Stimulated activated CD8-positive, alpha-beta memory T cell treated with anti-CD3 and anti-CD28 coated beads, Interleukin-12 subunit alpha, Interleukin-12 subunit beta, amount 100 ng/mL, for 1 hour (primary cell): ENCODE results near the gene LPIN1.
A peak's percentile ranks its signal among the peaks of the same experiment; 100 is the strongest.
"Not testable (repeated sequence)": the region's sequence is repeated elsewhere in the genome, so short reads cannot be mapped to it uniquely, and the experiment has no call there.

Experiments used
- DNase-seq: peaks from one replicate; pipeline ENCODE4 v3.0.0-alpha.2; 2020; ENCODE audit warnings: low read depth

Gene LPIN1

DNA sequence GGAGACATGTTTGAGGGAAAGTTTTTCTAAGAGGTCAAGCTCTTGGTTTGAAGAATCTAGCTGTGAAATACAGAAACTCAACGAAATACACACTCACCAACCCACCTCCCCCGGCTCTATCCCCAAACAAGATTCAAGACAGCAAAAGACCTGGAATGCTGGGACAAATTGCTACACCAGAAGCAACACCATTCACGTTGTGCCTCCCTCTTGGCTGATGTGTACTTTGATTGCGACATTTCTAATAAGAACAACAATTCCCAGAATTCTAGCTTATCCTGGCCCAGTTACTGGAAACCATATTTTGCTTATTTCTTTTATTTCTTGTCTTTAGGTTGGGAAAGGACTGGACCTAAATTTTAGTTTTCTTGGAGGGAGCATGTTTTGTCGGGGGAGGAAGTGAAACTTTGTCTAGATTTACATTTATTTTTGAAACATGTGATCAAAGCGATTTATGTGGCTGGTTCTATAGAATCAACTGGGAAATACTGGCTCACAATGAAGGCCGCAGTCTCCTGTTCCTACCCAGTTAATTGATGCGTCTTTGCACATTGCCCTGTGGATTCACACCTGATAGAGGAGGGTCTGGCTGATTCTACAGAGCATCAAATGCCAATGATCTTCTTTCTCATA, 29.6 kb upstream of the LPIN1 start:
- no peak for DNase-seq

DNA sequence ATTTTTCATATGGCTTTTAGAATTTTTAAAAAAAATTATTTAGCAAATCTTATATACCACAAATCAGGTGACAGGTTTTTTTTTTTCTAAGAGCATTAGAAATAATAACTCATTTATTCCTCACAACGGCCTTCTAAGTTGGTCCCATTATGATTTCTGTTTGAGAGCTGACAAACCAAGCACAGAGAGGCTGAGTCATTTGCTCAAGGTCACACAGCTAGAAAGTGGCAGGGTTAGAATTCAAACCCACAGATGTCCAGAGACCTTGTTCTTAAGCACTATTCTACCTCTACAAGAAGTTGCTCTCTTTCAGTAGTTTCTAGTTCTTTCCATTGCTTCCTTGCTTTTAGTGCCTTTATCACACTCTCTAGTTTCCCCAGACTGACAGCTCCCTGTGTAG, 28.8 kb upstream of the LPIN1 start:
- no peak for DNase-seq

DNA sequence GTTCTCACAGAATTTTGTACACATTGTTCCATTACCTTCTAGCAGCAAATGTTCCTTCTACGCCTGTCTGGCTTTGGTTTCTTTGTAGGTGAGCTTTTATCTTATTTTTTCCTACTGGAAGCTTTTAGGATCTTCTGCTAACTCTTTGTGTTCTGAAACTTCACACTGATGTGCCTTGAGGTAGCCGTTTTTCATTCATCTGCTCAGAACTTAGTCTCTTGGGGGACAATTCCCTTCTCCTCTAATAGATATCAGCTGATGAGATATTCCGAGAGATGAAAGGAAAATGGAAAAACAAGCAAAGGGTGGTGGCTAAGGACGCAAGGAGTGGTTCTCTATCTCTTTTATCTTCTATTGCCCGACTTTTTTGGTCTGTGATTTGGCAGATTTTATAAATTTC, 27.8 kb upstream of the LPIN1 start:
- no peak for DNase-seq

DNA sequence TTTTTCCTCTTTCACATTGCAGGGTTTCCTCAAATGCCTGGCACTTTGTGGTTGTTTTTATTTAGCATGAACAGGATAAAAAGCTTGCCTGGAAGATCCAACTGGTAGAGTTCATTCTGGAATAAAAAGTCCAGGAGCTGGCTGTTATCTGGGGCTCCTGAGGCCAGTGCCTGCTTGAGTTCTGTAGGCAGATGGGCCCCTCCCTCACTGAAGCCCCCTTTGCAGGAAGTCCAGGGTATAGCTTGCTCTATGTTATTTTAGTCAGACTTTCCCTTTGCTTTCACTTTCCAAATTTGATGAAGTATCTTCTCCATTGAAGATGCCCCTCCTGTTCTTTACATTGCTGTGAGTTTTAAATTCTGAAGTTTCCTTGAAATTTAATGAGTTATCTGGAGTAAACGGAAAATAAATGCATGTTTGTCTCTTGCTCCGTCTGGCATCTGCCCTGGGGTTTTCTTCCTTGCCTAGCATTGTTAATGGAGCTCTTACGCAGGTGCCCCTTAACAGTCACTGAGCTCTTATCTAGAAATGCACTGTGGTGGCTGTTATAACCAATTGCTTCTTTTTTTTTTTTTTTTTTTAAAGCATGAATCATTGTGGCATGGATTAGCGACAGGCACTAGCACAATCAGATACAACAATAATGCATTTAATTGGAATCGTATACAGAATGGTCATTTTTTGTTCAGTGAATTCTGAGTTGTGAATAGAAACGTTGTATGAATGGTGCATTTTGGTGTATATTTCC, 27.0 kb upstream of the LPIN1 start:
- DNase-seq: no peak

DNA sequence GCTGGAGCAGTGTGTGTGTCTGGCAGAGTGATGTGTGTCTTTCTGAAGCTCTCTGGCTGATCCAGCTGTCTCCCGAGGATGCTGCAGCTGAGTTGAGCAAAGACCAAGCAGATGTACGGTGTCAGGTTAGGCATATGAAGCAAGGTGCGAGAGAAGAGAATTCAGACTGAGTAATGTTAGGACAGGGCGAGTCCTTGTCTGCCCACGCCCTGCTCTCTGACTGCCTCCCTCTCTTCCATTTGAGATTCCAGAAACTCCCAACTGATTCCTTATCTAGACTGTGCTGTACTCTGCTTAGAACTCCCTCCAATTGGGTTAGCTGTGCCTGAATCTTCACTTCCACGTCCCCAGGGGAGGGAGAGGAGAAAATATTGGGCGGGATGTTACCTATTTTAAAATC, 25.7 kb upstream of the LPIN1 start:
- DNase-seq: no peak

DNA sequence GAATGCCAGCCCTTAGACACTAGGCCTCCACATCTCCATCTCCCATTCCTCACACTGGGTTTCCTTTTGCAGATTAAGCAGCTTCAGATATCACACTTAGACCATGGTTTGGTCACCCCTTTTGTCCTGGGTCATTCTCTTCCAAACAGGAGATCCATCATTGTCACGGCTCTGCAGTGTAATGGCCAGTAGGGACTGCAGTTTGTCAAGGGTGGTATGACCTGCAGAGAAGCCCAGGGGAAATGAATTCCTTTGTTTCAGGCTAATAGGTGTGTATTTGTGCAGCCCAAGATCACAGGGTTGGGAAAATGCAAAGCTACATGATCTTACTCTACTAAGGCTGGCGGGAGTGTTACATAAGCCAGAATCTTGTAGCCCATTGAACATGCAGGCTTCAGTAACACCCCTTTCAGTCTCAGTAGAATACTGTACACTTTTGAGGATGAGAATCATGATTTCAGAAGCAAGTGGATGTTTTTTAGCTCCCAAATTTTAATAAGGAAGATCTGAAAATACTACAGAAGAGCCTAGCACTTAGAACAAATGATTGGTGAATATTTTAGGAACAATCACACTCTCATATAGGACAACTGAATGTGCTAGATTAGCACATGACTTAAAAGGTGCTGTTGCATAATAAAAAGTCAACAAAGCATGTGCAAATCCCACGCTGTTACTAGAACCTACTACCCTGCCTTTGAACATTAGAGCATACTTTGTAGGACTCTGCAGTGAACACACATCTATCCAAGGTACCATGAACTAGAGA, 24.0 kb upstream of the LPIN1 start:
- no peak for DNase-seq

DNA sequence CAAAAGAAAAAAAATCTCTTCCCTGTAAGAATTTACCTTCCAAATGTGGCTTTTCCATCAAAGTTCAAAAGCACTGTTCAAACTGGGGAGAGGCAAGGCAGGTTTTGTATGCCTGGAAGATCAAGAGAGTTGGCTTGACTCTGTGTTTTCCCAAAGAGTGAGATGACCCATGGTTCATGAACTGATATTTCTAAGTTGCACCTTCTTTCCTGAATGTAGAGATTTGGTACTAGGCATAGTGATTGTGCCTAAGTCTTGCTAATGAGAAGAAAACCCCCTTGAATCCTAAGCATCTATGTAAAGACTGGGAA, 23.4 kb upstream of the LPIN1 start:
- DNase-seq: no peak

DNA sequence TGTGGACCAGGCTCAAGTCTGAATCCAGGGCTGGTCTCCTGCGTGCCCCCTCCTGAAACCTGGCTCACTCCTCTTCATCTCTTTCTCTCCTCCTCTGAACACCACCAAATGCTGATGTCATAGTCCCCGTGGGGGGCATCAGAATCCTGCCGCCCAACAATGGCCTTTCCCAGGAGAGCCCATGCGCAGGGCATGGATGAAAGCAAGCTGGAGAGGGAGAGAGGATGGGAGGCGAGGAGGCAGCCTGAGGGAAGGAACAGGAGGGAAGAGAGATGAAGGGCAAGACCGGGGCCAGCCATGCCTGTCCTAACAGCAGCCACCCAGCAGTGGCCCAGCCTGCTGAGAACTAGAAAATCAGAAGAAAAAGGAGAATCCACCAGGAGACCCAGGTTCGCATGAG, 22.3 kb upstream of the LPIN1 start:
- no peak for DNase-seq

DNA sequence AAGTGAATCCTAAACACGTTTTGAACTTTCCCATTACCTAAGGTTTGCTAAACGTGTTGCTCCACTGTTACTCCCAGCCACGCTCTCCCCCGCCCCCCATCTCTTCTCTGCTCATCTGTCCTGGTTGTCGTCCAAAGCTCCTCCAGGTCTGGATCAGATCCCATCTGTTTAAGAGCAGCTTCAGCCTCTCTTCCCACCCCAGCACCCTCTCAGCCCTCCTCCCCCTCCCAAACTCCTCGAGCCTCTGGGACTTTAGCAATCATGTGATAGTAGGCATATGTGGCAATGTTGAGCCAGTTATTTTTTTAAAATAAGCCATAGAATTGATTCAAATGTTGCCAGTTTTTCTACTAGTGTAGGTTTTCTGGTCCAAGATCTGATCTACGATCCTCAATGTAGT, 20.0 kb upstream of the LPIN1 start:
- DNase-seq: no peak

DNA sequence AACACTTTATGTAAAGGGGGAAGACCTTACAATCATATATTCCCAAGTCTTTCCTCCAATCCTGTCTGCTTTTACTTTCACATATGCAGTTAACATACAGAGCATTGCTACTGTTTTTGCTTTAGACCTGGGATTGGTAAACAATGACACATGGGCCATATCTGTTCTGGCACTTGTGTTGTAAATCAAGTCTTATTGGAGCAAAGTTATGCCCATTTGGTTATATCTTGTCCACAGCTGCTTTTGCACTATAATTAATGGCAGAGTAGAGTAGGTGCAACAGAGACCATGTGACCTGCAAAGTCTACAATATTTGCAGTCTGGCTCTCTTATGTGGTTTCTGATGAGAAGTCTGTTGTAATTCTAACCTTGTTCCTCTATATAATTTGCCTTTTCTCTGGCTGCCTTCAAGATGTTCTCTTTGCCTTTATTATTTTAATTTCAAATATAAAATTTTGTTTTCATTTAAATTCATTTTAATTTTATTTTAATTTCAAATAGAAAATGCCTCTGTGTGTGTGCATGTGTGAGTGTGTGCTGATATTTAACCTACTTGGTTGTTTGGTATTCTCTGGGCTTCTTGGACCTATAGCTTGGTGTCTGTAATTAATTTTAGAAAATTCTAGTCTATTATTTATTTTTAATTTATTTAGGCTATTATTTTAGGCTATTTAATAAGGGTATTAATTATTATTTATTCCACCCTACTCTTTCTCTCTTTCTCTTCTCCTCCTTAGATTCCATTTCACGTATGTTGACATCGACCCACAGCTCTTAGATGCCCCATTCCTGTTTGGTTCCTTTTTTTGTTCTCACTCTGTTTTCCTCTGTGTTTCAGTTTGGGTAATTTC, 16.8 kb upstream of the LPIN1 start:
- DNase-seq: no peak

DNA sequence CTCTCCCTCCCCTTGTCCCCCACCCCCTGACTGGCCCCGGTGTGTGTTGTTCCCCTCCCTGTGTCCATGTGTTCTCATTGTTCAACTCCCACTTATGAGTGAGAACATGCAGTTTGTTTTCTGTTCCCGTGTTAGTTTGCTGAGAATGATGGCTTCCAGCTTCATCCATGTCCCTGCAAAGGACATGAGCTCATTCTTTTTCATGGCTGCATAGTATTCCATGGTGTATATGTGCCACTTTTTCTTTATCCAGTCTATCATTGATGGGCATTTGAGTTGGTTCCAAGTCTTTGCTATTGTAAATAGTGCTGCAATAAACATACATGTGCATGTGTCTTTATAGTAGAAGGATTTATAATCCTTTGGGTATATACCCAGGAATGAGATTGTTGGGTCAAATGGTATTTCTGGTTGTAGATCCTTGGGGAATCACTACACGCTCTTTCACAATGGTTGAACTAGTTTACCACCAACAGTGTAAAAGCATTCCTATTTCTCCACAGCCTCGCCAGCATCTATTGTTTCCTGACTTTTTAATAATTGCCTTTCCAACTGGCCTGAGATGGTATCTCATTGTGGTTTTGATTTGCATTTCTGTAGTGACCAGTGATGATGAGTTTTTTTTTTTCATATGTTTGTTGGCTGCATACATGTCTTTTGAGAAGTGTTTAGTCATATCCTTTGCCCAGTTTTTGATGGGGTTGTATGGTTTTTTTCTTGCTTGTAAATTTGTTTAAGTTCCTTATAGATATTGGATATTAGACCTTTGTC, 15.0 kb upstream of the LPIN1 start:
- not testable (repeated sequence) for DNase-seq

DNA sequence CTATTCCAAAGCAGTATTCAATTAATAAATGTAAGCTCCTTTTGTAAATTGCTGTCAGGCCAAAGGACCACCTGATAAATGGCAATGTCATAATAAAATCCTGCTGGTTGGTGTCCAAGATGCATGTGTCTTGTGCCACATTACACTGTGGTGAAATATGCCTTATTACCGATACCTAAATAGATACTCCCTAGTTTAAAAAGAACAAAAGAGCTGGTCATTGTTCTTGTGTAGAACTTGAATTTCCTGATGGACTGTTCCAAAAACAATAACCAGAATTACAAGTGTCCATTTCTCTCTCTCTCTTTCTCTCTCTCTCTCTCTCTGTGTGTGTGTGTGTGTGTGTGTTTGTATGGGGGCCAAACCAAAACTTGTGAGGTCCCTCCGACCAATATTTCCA, 13.8 kb upstream of the LPIN1 start:
- no peak for DNase-seq

DNA sequence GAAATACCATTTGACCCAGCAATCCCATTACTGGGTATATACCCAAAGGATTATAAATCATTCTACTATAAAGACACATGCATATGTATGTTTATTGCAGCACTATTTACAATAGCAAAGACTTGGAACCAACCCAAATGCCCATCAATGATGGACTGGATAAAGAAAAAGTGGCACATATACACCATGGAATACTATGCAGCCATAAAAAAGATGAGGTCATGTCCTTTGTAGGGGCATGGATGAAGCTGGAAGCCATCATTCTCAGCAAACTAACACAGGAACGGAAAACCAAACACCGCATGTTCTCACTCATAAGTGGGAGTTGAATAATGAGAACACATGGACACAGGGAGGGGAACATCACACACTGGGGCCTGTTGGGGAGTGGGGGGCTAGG, 8.6 kb upstream of the LPIN1 start:
- DNase-seq: not testable (repeated sequence)

DNA sequence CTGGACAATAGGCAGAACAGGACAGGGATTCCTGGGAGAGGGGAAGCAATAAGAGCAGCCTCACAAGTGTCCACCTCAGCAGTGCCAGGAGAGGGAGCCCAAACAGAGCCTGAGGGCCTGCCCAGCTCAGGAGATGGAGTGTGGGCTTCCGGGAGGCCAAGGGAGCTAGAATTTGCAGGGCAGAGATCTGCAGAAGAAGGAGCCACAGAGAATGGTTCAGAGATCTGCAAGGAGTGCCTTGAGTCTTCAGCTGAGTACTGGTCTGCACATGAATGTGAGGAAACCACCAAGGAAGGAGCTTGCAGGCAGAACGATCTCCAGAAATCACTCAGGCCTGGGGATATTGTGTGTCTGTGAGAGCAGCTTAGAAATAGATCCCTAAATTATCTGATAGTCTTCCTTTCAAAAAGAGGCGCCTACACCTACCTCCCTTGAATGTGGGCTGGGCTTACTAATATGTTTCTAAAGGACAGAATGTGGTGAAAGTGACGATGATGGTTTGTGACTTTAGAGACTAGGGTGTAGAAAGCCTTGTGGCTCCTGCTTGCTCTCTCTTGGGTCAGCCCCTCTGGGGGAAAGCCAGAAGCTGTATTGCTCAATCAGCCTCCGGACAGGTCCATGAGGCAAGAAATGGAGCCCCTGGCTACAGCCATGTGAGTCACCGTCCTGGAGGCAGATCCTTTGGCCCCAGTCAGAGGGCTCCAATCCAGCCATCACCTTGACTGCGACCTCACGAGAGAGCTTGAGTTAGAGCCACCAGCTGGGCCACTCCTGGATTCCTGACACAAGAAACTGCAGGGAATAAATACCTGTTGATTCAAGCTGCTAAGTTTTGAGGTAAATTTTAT, 7.6 kb upstream of the LPIN1 start:
- DNase-seq: no peak

DNA sequence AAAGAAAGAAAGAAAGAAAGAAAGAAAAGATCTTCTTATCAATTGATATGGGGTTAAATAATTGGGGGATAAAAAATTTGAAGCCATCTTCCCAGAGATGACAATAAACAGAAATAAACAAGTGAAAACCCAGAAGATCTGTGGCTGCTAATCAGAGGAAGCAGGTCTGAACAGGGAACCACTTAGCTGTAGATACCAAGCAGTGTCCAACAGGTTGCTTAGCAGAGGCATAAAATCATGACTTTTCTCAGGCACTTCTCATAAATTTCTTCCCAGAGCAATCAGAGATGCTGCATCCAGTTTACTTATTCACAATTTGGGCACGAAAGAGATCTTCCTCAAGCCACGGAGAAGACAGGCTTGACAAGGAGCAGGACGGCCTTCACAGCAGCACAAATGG, 5.7 kb upstream of the LPIN1 start:
- DNase-seq: no peak

DNA sequence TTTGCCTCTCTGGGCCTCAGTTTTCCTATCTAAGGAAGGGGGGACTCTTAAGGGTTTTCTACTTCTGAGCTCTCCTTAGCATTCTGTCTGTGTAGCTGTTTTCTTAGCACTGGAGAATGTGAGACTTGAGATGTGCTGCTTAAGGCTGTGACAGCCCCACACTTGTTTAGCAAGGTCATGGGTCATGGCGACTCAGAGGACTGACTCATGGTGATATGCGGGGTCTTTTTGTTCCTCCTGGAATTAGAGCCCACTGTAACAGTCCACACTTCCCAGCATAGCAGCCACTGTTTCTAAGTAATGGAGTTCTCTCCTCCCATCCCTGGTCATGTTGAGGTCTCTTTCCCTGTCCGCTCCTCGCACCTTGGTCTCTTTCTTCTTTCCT, 4.1 kb upstream of the LPIN1 start:
- no peak for DNase-seq

DNA sequence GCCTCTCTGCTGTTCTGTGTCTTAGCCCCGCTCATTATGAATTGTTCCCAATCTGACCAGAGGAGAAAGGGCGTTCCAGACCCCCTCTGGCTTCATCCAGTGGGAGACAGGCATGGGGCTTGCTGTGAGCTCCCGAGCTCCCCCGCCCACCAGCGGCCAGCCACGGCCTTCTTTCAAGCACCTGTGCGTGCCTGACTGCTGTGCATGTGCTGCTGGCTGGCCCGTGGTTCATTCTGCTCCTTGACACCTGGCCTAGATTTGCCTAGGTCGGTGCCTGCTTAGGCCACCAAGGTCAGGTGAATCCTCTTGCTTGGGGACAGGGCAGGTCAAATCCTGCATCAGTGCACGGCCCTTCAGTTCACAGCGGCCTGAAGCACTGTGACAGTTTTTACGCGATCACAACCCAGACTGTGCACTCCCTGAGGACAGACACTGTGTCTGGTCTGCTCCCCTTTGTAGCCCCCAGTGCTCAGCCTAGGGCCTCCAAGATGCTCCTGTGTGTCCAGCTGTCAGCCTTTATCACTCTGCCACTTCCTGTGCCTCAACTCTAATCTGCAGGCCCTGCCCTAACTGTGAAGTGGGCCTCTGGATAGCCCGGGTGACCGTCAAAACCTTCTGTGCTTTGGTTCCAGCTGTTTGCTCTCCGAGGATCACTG, 3.6 kb upstream of the LPIN1 start:
- no peak for DNase-seq

DNA sequence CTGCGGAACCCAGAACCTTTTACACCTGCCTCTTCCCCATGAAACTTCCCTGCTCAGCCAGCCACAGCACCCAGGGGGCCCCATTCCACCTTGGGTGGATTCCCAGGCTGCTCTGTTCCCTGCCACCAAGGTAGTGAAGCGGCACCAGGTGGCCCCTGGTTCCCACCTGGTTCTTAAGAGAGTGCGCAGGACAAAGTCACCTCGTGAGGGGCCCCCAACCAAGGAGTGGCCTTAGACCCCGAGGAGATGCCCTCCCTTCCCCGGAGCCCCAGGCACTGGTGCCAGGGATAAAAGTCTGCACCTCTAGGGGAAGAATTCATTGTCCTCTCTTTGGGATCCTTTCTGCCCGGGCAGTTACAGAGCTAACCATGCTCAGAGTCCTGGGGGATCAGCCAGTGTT, 3.1 kb upstream of the LPIN1 start:
- DNase-seq: no peak

DNA sequence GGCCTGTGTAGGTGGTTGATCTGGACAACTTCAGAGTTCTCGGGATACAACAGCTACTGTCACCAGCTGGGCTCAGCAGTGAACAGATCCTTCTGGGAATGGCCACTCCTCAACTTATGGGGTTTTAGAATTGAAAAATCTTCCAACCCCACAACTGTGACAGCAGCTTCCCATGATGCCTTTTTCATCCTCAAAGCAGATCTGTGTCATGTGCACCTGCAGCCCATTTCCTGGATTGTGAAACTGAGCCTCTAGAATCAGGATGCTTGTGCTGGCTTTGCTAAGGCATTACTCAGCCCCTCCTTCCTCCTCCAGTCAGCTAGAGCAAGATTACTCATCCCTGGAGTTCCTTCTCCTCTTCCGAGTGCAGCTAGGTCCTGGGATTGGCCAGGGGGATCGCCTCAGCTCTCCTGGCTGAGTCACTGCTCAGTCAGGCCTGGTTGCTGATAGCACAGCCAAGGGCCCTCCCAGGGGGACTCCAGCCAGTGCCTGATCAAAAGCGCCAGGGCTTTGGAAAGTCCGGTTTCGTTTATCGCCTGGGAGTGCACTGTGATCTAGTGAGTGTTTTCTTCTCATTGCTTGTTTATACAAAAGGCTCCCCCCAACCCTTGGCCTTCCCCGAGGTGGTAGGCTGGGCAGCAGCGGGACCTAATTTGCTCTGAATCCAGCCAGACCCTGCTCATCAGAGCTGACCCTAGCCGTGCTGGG, 2.4 kb upstream of the LPIN1 start:
- DNase-seq: peak; percentile 50
